Measurements from ENCODE around the gene DNMT3L. TPM values are rescaled to one million over a fixed set of nuclear protein-coding genes. Genes with fewer than 3 reads are reported as not detected.
"Not testable (repeated sequence)": the region's sequence is repeated elsewhere in the genome, so short reads cannot be mapped to it uniquely, and the experiment has no call there.

Gene DNMT3L
- polyA plus RNA-seq, 4 donors: 0.04 to 0.49 TPM; not detected in 2

DNA sequence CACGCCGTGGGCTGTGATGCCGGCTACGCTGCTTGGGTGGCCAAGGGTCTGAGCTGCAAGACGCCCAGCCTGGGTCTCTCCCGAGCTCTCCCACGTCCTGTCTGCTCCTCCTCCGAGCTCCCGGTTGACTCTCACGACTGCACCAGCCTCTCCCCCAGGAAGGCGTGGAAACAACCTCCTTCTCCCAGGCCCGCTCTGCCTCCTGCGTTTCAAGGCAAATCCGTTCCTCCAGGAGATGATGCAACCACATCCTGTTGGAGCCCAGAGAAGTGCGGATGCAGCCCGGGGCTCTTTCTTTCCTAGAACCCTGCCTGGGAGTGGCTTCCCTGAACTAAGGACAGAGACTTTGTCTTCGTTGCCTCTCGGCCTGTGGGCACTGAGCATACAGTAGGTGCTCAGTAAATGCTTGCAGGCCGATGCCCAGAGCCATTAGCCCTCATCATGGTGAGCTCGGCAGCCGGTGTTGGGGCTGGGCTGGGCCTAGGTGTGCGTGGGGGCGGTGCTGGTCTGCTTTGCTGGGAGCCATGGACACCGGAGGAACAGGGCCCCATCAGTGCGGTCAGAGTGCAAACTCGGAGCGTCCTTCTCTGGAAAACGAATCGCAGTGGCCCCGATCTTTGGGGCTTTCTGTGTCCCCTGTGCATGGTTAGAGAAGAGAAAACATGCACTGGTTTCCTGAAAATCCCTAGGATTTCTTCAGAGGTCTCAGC lies 59.0 kb downstream of the DNMT3L start:
- DNase-seq (ENCODE audit: low read depth in 4 of 4, low spot score in 3 of 4): not testable (repeated sequence)

DNA sequence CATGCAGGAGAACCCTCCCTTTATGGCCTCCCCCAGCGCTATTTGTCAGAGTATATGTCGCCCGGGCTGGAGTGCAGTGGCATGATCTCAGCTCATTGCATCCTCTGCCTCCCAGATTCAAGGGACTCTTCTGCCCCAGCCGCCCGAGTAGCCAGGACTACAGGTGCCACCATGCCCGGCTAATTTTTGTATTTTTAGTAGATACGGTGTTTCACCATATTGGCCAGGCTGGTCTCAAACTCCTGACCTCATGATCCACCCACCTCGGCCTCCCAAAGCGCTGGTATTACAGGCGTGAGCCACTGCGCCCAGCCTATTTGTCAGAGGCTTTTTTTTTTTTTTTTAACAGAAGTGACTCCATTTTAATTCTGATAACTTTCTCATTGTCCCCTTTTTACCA lies 61.7 kb downstream of the DNMT3L start:
- not testable (repeated sequence) for DNase-seq (ENCODE audit: low read depth in 4 of 4, low spot score in 3 of 4)

DNA sequence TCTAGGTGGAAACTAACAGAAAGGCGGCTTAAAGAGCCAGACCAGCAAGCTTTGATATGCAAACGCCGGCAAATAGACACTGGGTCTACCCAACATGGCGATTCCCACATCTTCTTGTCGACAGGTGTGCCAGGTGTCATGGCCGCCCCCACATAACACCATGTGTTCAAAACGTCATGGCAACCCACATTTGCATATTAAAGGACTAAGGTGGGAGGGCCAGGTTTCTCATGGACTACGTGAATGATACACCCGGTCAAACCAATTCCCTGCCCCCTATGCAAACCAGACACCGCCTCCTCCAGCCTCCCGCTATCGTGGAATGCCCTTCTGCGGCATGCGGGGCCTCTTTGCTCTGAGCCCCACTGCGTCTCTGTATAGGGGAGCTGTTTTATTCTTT lies 62.2 kb downstream of the DNMT3L start:
- no peak for DNase-seq (ENCODE audit: low read depth in 4 of 4, low spot score in 3 of 4)

DNA sequence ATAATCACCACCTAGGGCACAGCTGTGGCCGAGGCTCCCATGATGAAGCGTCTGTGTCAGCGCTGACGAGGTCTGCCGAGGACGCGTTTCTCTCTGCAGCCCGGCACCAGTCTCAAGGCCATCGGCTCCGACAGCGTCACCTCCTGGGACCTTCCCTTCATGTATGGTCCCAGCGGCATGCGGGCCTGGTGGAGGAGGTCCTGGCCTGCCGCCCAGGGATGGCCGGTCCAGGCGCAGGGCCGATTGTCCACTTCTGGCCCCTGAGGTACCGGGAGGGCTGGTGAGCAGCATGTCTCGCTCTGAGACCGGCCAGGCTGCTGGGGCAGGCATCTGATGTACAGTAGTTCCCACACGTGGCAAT lies 64.6 kb downstream of the DNMT3L start:
- not testable (repeated sequence) for DNase-seq (ENCODE audit: low read depth in 4 of 4, low spot score in 3 of 4)

Other genes with a start within 250 kb of the DNMT3L start
- gene TRAPPC10, start 249.6 kb downstream of the DNMT3L start, polyA plus RNA-seq (ENCODE audit: insufficient read length in 4 of 4): 10 to 100 TPM; 38.2 to 40.8 (median 39.4) TPM
- 10 to 100 TPM in 1 of 4 donors, 1 to 10 TPM in 3; 2.4 to 10.1 (median 5.5) TPM for gene PWP2, start 154.5 kb downstream of the DNMT3L start, polyA plus RNA-seq (ENCODE audit: insufficient read length in 4 of 4)
- gene GATD3, start 128.2 kb downstream of the DNMT3L start, polyA plus RNA-seq (ENCODE audit: insufficient read length in 4 of 4): 10 to 100 TPM; 32.5 to 34.9 (median 33.0) TPM
- 10 to 100 TPM in 2 of 4 donors, 1 to 10 TPM in 2; 6.3 to 14.0 (median 9.1) TPM for gene ICOSLG, start 21.0 kb downstream of the DNMT3L start, polyA plus RNA-seq (ENCODE audit: insufficient read length in 4 of 4)
- gene AIRE, start 24.0 kb upstream of the DNMT3L start, polyA plus RNA-seq (ENCODE audit: insufficient read length in 4 of 4): under 1 TPM; 0.28 to 0.68 (median 0.40) TPM
- 100 to 1,000 TPM; 119 to 187 (median 126) TPM for gene PFKL, start 38.2 kb upstream of the DNMT3L start, polyA plus RNA-seq (ENCODE audit: insufficient read length in 4 of 4)
- 10 to 100 TPM; 20.7 to 36.2 (median 22.2) TPM for gene CFAP410, start 77.5 kb upstream of the DNMT3L start, polyA plus RNA-seq (ENCODE audit: insufficient read length in 4 of 4)
- 1 to 10 TPM in 1 of 4 donors, under 1 TPM in 3; 0.55 to 1.5 (median 0.77) TPM for gene TRPM2, start 91.7 kb upstream of the DNMT3L start, polyA plus RNA-seq (ENCODE audit: insufficient read length in 4 of 4)
- gene LRRC3, start 193.6 kb upstream of the DNMT3L start, polyA plus RNA-seq (ENCODE audit: insufficient read length in 4 of 4): 1 to 10 TPM; 4.3 to 5.4 (median 4.9) TPM